Pulmonary artery endothelial cell (primary cell): ENCODE measurements around the gene RPN2. TPM values are rescaled to one million over a fixed set of nuclear protein-coding genes. Genes with fewer than 3 reads are reported as not detected.

Experiments used
- DNase-seq: peaks from one replicate; pipeline ENCODE4 v3.0.0-alpha.2; 2011; ENCODE audit warnings: low read depth, low spot score
- total RNA-seq: library from RNA; depleted of rRNA; stranded (reverse); fragments of >200 nt; gene quantifications from 2 replicates; pipeline ENCODE4 v1.2.3, GENCODE V29; 2014

Gene RPN2
- total RNA-seq, 1 donor from 2014 or later, result 200 TPM

GRCh38 chr20:37179683-37180524 lies 774 bp downstream of the RPN2 start:
- no peak for DNase-seq

DNA sequence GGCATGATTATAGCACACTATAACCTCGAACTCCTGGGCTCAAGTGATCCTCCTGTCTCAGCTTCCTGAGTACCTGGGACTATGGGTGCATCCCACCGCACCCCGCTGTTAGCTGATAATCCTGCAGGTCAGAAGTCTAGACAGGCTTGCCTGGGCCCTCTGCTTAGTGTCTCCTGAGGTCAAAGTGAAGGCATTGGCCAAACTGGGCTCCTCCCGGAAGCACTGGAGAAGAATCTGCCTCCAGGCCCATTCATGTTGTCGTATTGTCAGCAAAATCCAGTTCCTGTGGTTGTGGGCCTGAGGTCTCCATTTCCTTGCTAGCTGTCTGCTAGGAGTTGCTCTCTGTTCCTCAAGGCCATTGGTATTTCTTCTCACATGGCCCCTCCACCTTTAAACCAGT lies 6.6 kb downstream of the RPN2 start:
- no peak for DNase-seq

- no peak for DNase-seq
Observed at GRCh38 chr20:37188787-37189186, 9.7 kb downstream of the RPN2 start.

GRCh38 chr20:37189416-37190016 lies 10.4 kb downstream of the RPN2 start:
- DNase-seq, result no peak

- DNase-seq, result no peak
Observed at GRCh38 chr20:37190354-37191112, 11.4 kb downstream of the RPN2 start.

- peak; percentile 53 for DNase-seq
Observed at GRCh38 chr20:37192137-37192854, 13.2 kb downstream of the RPN2 start.

DNA sequence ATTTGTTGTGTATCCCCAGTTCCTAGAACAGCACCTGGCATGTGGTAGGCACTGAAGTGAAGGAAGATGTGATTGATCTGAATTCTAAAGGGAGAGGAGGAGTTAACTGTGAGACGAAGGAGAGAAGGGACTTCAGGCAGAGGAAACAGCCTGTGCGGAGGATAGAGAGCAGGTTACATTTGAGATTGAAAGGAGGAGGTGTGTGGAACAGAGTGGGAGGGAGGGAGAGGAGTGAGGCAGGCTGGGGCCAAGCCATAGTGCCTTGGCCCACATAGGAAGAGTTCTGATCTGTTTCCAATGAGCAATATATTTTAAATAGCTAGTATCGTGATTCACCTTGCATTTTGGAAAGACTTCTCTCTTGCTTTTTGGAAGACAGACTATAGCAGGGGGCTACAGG lies 14.1 kb downstream of the RPN2 start:
- DNase-seq, result no peak

DNA sequence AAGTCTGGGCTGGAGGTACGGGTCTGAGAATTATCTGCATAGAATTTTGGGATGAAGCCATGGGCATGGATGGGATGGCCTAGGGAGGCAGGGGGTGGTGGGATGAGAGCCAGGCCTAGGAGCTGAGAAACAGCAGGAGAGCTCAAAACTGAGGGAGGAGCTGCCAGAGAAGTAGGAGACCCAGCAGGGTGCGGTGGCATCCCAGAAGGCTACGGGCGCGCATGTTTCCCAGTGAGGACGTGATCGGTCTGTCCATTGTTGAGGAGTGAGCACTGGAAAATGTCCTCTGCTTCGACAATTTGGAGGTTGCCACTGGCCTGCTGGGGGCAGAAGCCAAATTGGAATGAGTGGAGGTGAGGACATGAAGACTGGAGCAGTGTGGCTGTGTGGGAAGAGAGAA lies 14.7 kb downstream of the RPN2 start:
- DNase-seq, result no peak

GRCh38 chr20:37194621-37195417 lies 15.7 kb downstream of the RPN2 start:
- DNase-seq, result no peak

GRCh38 chr20:37198932-37199660 lies 20.0 kb downstream of the RPN2 start:
- DNase-seq, result no peak

DNA sequence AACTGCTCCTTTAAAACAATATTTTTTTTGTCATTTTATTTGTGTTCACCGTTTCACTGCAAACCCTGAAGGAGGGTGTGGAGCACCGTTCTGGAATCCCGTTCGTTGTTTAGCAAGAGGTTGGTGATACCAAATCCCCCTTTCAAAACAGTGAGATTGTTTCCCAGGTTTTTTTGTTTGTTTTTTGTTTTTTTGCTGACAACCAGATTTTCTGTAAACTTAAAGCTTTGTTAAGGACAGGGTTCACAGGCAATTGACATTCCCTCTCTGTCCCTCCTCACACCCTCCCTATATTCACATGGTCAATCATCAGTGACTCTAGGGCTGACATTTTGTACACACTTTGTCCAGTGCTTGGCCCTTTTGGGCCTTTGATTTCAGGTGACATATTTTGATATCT lies 21.2 kb downstream of the RPN2 start:
- DNase-seq, result no peak

DNA sequence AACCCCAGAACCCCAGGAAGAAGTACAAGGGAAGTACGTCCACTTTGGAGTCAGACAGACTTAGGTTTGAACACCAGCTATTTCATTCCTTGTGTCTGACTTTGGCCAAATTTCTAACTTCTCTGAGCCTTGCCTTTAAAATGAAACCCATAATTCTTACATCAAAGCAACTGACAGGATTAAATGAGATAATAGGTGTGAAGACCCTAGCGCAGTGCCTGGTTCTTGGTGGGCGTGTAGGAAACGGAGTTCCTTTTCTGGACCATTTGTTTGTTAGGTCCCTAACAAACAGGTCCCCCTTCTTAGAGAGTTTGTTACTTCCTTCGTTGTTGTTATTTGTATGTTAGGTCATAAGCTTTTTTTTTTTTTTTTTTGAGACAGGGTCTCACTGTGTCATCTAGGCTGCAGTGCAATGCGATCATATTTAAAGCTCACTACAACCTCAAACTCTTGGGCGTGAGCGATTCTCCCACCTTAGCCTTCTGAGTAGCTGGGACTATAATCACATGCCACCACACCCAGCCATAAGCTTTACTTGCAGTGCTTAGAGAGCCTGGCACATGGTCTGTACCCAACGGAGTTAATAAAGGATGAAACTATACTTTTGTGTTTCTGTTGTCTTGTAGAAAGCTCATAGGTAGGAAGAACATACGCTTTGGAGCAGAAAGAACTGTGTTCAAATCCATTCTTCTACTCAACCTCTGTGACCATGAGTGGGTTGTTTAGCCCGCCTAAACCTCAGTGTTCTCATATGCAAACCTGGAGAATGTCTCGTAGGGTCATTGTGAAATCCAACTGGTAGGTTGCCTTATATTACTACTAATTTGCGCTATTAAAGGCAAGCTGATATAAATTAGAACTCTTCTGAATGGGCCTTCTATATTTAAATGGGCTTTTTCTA lies 22.0 kb downstream of the RPN2 start:
- no peak for DNase-seq

DNA sequence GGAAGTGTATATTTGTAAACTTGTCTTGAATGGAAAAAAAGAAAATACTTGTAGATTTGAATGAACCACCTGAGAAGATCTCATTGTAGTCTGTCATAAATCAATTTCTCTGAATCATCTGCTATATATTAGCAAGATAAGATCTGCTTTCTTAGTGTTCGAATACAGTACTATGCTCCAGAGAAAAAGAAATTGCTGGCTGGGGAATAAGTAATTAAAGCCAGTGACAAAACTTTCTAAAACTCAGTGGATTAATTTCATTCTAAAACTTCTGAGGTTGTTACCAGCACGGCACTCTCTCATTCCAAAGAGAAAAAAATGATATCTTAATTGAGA lies 22.7 kb downstream of the RPN2 start:
- DNase-seq, result no peak

DNA sequence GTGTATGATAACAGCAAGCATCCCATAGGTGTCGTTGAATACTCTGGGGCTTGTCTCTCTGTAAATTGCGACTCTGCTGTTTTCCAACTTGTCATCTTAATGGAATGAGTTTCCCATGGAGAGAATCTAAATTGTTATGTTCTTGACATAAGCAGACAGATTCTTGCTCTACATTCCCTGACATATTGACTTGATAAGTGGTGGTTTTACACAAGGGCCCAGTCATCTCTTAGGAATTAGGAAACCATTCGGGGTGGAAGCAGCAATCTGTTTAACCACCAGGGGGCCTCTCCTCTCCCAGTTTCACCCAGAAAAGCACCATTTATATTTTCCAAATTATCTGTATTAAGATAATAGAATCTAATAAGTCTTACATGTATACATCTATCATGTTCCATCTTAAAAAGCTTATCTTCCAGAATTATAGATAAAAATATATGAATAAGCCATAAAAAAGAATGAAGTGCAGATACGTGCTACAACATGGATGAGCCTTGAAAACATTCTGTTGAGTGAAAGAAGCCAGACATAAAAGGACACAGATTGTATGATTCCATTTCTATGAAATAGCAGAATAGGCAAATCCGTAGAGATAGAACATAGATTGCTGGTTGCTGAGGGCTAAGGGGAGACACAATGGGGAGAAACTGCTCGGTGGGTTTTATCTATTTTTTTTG lies 23.3 kb downstream of the RPN2 start:
- DNase-seq, result peak; percentile 40

DNA sequence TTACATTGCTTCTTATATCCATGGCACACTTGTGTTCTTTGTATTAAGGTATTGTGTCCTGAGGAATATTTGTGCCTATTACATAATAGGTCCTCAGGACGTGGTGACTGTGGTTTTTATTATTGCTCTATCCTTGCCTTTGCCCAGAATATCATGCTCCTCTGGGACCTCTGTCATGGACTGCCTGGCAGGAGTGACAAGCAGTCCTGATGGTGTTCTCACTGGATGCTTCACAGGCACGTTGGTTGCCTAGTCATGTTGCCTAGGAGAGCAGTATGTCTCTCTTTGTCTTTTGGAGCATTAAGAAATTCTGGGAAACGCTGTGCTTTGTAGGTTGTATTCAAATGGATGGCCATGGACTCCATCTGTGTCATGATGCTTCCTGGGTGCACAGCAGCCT lies 24.9 kb downstream of the RPN2 start:
- no peak for DNase-seq

GRCh38 chr20:37205130-37205529 lies 26.0 kb downstream of the RPN2 start:
- no peak for DNase-seq

GRCh38 chr20:37205794-37206193 lies 26.7 kb downstream of the RPN2 start:
- no peak for DNase-seq

DNA sequence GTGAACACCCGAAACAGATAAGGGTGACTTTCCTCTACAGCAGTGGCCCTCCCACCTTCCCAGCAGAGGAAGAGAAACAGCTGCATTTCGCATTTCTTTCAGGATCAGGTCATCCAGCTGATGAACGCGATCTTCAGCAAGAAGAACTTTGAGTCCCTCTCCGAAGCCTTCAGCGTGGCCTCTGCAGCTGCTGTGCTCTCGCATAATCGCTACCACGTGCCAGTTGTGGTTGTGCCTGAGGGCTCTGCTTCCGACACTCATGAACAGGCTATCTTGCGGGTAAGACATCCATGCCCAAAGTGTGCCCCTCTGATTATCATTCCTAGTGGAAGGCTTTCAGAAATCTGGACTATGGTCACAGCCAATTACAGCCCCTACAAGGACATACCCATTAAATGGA lies 28.0 kb downstream of the RPN2 start:
- DNase-seq, result no peak

- DNase-seq, result no peak
Observed at GRCh38 chr20:37209193-37209592, 30.1 kb downstream of the RPN2 start.
